GM21576 (cell line): ENCODE measurements around the gene INCA1.

Experiments used
- ATAC-seq: cut with Tn5 transposase; IDR thresholded peaks from one replicate; pipeline ENCODE4 v1.9.1; 2021; ENCODE audit warnings: mild to moderate bottlenecking, moderate library complexity; ENCODE audit not compliant: unreplicated experiment

INCA1 gene

GRCh38 chr17:4972322-4972721, 25.0 kb downstream of the INCA1 start:
- ATAC-seq, result no peak

GRCh38 chr17:4971826-4972225, 25.5 kb downstream of the INCA1 start:
- no peak for ATAC-seq

GRCh38 chr17:4970273-4970672, 27.0 kb downstream of the INCA1 start:
- no peak for ATAC-seq

GRCh38 chr17:4969551-4970173, 27.7 kb downstream of the INCA1 start:
- ATAC-seq, result no peak

- ATAC-seq, result no peak
These were observed 28.2 kb downstream of the INCA1 start for GRCh38 chr17:4969047-4969550.

- ATAC-seq, result no peak
These were observed 28.8 kb downstream of the INCA1 start for GRCh38 chr17:4968486-4969046.

GRCh38 chr17:4967539-4968485, 29.5 kb downstream of the INCA1 start, which contains the start of gene SPAG7:
Gene SPAG7, minus strand, starts transcription at chr17:4967817. Its CDS starts 13 bp downstream, at chr17:4967804.
- peak; percentile 50 for ATAC-seq

GRCh38 chr17:4966844-4967538, 30.3 kb downstream of the INCA1 start:
- ATAC-seq, result peak; percentile 82

- ATAC-seq, result no peak
These were observed 31.9 kb downstream of the INCA1 start for GRCh38 chr17:4965311-4965986.

- ATAC-seq, result no peak
These were observed 36.9 kb downstream of the INCA1 start for GRCh38 chr17:4960279-4960922.

- ATAC-seq, result no peak
These were observed 37.9 kb downstream of the INCA1 start for GRCh38 chr17:4959261-4959965.

GRCh38 chr17:4958102-4958501, 39.2 kb downstream of the INCA1 start:
- ATAC-seq, result no peak

- ATAC-seq, result no peak
These were observed 40.7 kb downstream of the INCA1 start for GRCh38 chr17:4956493-4957061.

GRCh38 chr17:4955091-4955490, 42.2 kb downstream of the INCA1 start:
- no peak for ATAC-seq

GRCh38 chr17:4953451-4953961, 43.8 kb downstream of the INCA1 start:
- no peak for ATAC-seq

GRCh38 chr17:4951486-4951885, 45.8 kb downstream of the INCA1 start:
- no peak for ATAC-seq

- ATAC-seq, result no peak
These were observed 46.5 kb downstream of the INCA1 start, which contains the start of gene ENO3 for GRCh38 chr17:4950746-4951204. Gene ENO3, plus strand, starts transcription at chr17:4951119. Its CDS starts 711 bp downstream, at chr17:4951830.

GRCh38 chr17:4950075-4950745, 47.1 kb downstream of the INCA1 start:
- peak; percentile 2 for ATAC-seq
